ENCODE data around the gene CCNG1.

- TF ChIP-seq, protein P1, sequence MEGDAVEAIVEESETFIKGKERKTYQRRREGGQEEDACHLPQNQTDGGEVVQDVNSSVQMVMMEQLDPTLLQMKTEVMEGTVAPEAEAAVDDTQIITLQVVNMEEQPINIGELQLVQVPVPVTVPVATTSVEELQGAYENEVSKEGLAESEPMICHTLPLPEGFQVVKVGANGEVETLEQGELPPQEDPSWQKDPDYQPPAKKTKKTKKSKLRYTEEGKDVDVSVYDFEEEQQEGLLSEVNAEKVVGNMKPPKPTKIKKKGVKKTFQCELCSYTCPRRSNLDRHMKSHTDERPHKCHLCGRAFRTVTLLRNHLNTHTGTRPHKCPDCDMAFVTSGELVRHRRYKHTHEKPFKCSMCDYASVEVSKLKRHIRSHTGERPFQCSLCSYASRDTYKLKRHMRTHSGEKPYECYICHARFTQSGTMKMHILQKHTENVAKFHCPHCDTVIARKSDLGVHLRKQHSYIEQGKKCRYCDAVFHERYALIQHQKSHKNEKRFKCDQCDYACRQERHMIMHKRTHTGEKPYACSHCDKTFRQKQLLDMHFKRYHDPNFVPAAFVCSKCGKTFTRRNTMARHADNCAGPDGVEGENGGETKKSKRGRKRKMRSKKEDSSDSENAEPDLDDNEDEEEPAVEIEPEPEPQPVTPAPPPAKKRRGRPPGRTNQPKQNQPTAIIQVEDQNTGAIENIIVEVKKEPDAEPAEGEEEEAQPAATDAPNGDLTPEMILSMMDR (IDR thresholded peaks at IDR 0.05): no peak
- TF ChIP-seq POLR2A (IDR thresholded peaks at IDR 0.05) (no peak), EP300 (IDR thresholded peaks at IDR 0.05) (no peak)
Observed at GRCh38 chr5:163434401-163434866, 3.0 kb upstream of the CCNG1 start.

All from upper lobe of left lung (tissue), 4 donors.